ENCODE results near the gene SIX6.

GRCh38 chr14:60506010-60506409, 2.9 kb upstream of the SIX6 start:
- no peak for TF ChIP-seq RCOR2 (CRISPR knock-in tag; IDR thresholded peaks at IDR 0.05)
- TF ChIP-seq ZNF678 (CRISPR knock-in tag; IDR thresholded peaks at IDR 0.05), result no peak
